ENCODE data around the gene ANKRD42.
"Not testable (repeated sequence)": the region's sequence is repeated elsewhere in the genome, so short reads cannot be mapped to it uniquely, and the experiment has no call there.

ANKRD42 gene

DNA sequence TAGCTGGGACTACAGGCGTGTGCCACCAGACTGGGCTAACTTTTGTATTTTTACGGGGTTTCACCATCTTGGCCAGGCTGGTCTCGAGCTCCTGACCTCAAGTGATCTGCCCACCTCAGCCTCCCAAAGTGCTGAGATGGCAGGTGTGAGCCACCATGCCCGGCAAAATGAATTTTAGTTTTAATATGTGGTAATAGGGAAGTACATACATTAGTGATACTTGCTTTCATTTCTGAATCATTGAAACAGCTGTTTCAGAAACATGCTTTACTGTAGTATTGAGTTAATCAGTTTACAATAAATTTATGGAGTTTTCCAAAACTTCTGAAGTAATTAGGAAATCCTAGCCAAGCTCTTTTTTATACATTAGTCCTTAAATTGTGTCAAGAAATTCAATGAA is 21.0 kb upstream of the ANKRD42 start:
- no peak for DNase-seq (ENCODE audit: low read depth in 1 of 2, low spot score in 1 of 2)

DNA sequence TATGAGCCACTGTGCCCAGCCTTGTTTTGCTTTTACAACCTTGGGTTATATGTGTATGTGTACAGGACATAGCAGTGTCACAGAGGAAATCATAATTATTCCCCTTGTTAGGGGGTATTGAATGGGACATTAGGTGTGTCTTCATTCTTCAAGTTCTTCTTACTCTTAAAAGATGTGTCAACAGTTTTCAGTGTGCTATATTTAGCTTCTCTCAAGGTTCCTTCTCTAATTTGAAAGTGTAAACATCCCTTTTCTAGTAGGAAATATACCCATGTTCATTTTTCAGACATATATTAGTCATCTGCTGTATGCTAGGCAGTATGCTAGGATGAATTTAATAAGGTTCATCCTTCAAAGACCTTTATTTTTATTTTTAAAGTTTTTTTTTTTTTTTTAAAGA is 19.5 kb upstream of the ANKRD42 start:
- DNase-seq (ENCODE audit: low read depth in 1 of 2, low spot score in 1 of 2) = no peak

DNA sequence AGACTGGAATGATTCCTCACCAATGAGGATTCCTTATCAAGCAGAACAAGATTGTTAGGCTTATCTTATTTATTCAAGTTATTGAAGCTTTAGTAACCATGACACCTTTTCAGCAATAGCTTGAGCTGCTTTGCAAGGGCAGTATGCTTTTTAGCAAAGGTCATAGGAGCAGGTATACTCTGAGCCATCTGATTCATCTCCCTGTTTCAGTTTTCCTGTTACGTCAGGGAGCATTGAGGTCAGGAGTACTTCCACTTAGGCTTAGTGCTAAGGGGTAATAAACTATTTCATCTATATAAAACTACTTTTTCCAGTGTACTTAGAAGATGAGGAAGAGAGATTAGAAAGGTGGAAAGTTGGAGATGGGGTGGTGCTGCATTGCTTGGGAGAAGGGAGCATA is 17.7 kb upstream of the ANKRD42 start:
- no peak for DNase-seq (ENCODE audit: low read depth in 1 of 2, low spot score in 1 of 2)

DNA sequence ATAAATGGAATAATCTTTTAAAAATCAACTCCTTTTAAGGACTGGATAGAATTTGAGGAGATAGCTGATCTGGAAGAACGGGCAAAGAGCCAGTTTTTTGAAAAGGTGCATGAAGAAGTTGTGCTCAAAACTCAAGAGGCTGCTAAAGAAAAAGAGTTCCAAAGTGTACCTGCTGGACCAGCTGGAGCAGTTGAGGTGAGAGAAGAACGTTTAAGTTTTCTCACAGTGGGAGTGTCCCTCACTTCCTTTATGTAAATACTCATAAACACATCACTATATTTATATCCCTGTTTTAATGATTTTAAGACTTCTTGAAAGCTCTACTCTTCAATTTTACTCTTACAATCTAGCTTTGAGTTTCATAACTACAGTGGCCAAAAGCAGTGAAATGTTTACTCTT is 11.7 kb upstream of the ANKRD42 start:
- no peak for DNase-seq (ENCODE audit: low read depth in 1 of 2, low spot score in 1 of 2)

DNA sequence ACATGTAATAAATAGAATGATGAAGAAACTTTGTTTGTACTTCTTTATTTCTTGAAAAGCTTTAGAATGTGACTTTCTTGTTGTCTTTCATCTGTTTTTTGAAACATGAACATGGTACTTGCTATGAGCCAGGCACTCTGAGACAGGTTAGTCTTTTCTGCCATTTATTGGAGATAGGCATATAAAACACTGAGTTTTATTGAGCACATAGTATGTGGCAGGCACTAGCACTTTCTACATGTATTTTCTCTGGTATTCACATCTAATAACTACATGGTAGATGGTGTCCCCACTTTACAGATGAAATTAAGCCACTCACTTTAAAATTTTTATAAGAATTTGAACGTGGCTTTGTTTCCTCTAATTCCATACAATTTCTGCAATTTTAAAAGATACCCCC is 7.7 kb upstream of the ANKRD42 start:
- DNase-seq (ENCODE audit: low read depth in 1 of 2, low spot score in 1 of 2) = no peak

DNA sequence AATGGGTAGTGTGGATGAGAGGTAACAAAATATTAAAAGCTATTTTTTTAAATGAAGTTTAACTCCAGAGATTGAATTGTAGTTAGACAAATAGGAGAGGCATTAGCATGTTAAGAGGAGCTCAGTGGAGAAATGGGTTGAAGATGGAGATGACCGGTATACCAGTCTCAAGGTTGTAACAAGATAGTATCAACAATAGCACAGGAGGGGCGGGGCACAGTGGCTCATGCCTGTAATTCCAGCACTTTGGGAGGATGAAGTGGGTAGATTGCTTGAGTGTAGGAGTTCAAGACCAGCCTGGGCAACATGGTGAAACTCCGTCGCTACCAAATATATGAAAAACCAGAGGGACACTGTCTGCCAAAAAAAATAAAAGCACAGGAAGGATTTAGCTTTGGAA is 6.0 kb upstream of the ANKRD42 start:
- DNase-seq (ENCODE audit: low read depth in 1 of 2, low spot score in 1 of 2) = no peak

DNA sequence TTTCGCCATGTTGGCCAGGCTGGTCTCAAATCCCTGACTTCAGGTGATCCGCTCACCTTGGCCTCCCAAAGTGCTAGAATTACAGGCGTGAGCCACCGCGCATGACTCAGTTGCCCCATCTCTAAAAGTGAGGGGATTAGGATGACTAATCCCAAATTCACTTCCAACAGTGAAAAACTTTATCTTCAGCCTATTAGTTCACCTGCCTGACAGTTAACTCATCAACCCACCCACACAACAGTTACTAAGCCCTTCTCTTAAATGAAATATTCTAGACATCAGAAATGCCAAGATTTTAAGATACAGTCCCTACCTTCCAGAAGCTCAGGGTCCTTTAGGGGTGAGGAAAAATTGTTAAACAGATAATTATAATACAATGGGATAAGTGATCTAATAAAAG is 2.0 kb upstream of the ANKRD42 start:
- no peak for DNase-seq (ENCODE audit: low read depth in 1 of 2, low spot score in 1 of 2)

DNA sequence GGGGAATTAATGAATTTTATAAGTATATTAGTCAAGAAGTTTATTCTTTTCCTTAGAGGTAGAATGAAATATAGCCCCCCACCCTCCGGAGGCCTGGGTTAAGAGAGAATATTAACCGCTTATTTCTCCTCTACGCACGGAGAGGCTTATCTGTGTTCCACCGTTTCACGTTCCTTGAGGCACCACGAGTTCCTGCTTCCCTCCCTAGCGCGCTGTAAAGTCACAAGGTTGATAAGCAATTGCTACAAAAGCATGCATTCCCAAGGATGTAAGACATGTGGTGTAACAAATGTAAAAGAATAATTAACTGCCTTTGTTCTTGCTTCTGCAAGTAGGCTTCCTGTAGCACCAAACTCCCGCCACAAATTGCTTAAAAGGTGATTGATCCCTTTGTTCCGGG is 1.5 kb upstream of the ANKRD42 start:
- DNase-seq (ENCODE audit: low read depth in 1 of 2, low spot score in 1 of 2) = no peak

DNA sequence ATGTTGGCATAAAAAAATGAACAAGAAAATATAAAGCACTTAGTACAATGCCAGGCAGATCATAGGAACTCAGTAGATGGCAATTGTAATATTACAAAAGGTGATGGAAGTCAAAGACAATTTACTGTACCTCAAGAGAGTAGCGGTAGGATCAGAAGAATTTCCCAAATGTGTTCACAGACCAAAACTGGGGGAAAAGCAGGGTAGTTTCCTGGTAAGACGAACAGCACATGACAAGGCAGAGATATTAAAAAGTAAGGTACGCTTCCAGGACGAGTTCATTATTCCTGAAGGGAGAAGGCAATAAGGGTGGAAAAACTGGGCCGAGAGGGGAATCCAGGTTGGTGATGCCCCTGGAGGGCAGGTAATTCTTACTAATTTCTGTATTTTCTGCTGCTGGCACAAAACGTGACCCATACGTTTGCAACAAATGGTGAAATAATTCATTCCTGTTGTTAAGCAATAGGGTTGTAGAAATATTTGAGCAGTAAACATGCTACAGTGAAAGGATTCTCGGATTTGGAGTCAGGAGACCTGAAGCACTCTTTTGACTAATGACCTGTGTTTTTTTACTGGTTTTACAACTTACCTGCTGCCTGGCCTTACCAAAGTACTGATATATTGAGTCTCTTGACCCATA is 786 bp upstream of the ANKRD42 start:
- no peak for DNase-seq (ENCODE audit: low read depth in 1 of 2, low spot score in 1 of 2)

DNA sequence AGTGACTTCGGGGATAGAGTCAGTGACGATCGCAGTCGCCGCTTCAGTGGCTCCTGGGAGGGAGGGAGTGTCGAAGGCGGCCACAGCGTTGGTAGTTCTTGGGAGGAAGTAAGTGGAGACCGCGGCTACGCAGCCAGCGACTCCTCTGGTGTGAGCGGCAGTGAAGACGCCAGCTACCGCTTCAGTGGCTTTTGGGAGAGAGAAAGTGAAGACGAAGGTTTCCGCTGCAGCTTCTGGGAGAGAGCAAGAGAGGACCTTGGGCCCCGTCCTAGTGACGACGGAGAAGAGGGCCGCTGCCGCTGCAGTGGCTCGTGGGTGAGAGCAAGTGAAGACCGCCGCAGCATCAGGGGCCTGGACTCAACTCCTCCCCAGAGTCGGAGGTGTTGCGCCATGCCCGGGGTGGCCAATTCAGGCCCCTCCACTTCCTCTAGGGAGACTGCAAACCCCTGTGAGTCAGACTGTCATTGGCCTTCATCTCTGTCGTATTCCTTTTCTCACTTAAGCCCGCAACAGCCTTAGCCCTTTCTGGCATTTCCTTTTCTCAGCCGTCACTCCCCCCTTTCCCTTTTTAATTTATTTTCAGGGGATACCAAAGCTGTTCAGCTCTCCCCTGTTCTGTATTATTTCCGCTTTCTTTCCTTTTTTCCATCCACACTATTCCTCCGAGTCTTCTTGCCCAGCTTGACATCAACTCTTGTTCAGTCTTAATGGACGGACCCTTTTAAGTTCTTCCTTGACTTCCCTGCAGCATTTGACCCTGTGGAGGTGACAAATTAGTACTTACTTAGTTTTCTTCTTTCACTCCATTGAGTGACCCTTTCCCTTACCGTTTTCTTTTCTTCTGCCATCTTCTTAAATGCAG is 1.0 kb downstream of the ANKRD42 start:
- DNase-seq (ENCODE audit: low read depth in 1 of 2, low spot score in 1 of 2) = peak in 1 of 2 donors; percentile 17

DNA sequence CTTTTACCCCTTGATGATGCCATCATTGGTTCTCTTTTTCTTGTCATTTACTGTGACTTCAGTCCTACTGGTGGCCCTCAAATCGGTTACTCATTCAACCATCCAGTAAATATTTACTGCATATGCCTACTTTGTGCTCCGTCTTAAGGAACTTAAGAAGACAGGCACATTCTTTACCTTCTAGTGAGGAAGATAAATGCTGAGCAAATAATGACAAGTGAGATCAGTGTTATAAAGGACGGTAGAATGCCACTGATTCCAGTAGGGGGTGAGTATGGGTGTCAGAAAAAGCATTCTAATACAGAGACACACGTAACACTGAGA is 1.6 kb downstream of the ANKRD42 start:
- DNase-seq (ENCODE audit: low read depth in 1 of 2, low spot score in 1 of 2) = no peak

DNA sequence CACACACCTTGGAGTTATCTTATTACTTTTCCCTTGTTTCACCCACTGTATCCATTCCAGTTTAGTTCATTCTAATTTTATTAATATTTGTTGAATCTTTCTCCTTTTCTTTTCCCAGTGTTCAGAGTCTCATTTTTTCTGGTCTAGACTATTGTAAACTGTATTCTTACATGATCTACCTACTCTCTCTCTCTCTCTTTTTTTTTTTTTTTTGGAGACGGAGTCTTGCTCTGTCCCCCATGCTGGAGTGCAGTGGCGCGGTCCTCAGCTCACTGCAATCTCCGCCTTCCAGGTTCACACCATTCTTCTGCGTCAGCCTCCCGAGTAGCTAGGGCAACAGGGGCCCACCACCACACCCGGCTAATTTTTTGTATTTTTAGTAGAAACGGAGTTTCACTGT is 2.1 kb downstream of the ANKRD42 start:
- DNase-seq (ENCODE audit: low read depth in 1 of 2, low spot score in 1 of 2) = no peak

DNA sequence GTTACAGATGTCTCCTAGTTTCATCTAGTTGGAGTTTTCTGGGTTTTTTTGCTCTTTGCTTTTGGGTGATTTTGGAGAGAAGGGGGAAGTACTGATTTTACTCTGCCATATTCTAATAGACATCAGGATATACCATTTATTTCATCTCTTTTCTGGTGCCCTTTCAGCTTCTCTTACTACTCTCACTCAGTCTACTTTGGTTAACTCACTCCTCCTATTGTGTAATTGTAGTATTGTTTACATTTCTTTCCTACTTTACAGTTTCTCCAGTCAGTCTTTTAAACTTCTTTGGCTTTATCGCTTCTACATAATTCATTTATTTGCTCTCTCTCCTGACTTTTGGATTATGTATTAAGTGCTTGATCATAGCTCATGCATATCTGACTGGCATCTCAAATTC is 6.5 kb downstream of the ANKRD42 start:
- DNase-seq (ENCODE audit: low read depth in 1 of 2, low spot score in 1 of 2) = no peak

DNA sequence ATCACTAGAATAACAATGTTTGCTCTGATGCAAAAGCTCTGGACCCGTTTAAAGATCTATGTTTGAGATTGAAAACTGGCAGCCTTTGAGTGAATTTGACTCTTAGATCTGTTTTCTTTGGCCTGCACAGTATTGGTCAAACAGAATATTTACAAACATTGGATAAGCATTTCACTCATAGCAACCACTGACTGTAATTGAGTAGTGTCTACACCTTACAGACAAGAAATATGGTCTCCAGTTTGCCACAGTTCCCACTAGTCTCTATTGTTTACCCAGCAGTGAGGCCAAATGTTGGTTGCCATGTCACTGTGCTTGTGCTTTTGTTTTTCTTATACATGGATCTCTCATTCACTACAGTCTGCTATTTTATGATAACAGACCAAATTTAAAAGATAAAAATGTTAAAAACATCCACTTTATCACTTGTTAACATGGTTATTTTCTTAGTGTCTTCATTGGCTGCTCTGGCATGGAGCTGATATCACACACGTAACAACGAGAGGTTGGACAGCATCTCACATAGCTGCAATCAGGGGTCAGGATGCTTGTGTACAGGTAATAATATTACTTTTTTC is 12.2 kb downstream of the ANKRD42 start:
- DNase-seq (ENCODE audit: low read depth in 1 of 2, low spot score in 1 of 2) = no peak

DNA sequence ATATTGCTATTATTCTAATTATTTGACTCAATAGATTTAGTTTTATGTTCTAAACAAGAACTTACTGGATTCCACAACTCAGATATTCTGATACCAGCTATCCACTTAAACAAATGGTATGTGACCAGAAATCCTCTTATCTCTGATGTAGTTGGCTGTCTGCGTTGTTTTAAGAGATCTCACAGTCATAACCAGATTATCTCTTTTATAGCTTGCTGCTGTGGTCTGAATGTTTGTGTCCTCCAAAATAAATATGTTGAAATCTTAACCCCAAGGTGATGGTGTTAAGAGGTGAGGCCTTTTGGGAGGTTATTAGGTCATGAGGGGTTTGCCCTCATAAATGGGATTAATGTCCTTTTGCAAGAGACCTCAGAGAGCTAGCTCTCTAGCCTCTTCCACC is 12.7 kb downstream of the ANKRD42 start:
- no peak for DNase-seq (ENCODE audit: low read depth in 1 of 2, low spot score in 1 of 2)

DNA sequence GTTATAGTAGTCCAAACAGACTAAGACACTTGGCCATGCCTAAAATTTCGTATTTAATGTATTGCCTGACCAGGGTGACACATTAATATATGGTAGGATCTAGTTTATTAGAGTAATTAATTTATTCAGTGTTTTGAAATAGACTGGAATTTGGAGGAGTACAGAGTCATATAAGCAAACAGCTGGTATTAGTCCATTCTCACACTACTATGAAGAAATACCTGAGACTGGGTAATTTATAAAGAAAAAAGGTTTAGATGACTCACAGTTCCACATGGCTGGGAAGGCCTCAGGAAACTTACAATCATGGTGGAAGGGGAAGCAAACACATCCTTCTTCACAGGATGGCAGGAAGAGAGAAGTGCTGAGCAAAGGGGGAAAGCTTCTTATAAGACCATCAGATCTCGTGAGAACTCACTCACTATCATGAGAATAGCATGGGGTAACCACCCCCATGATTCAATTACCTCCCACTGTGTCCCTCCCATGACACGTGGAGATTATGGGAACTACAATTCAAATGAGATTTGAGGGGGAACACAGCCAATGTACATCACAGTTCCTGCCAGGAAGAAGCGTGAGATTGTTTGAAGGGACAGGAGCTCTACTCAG is 13.4 kb downstream of the ANKRD42 start:
- DNase-seq (ENCODE audit: low read depth in 1 of 2, low spot score in 1 of 2) = not testable (repeated sequence)

DNA sequence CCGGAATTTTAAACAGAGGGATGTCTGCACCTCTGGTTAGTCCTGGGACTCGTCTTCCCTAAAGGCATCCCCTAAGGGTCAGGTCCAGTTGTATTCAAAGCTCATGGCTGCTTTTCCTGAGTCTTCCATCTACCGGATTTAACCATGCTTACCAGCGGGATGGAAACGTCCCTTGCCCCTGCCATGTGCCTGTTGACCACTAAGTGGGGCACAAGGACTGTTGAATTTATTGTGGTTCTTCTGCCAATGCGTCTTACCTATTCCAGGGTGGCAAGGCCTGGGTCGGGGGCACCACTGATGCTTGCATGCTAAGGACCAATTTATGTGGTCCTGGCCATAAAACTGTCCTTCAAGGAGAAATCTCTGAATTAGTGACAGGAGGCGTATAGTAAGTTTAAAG is 25.6 kb downstream of the ANKRD42 start:
- no peak for DNase-seq (ENCODE audit: low read depth in 1 of 2, low spot score in 1 of 2)

DNA sequence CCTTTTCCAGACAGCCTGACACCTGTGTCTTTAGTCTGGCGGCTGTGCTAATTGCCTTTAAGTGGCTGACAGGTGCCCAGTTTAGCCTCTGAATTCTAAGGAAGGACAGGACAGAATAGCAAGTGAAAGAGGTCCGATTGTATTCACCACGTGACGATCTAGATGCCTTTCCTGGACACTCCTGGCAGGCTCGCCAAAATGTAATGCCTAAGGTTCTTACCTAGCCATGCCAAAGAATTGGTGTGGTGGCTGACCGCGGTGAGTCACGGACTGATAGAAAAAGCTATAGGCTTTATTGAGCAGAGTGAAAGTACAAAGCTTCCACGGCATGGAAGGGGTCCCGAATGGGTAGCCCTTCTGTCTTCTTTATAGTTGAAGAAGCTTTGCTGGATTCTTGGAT is 26.7 kb downstream of the ANKRD42 start:
- DNase-seq (ENCODE audit: low read depth in 1 of 2, low spot score in 1 of 2) = no peak

DNA sequence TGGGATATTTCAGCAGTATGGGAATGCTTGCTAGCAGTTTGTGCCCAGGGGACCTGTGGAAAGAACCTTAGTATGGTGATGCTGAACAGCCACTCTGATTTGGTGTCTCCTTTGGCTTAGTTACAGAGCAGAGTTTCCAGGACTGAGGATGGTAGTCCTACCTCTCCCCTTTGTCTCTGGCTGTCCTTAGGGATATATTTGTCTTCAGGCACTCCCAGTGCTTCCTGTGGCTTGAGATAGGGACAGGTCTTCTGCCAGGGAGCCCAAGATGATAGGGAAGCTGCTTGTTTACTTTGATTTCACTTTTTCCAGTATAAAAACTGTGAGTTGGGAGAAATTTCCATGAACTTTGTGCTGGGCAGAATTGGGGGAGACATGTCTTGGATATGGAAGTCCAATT is 28.2 kb downstream of the ANKRD42 start:
- DNase-seq (ENCODE audit: low read depth in 1 of 2, low spot score in 1 of 2) = no peak

DNA sequence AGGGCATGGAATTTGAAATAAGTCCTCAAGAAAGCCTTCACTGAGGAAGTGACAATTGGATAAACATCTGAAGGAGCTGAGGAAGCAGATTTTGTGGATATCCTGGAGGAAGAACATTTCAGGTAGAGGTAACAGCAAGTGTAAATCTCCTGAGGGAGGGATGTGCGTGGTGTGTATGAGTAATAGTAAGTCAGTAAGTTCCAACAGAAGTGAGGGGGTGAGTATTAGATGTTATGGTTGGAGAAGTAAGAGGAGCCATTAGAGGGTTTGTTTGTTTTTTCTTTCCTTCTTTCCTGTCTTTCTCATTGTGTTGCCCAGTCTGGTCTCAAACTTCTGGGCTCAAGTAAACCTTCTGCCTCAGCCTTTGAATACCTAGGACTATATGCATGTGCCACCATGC is 29.0 kb downstream of the ANKRD42 start:
- no peak for DNase-seq (ENCODE audit: low read depth in 1 of 2, low spot score in 1 of 2)

DNA sequence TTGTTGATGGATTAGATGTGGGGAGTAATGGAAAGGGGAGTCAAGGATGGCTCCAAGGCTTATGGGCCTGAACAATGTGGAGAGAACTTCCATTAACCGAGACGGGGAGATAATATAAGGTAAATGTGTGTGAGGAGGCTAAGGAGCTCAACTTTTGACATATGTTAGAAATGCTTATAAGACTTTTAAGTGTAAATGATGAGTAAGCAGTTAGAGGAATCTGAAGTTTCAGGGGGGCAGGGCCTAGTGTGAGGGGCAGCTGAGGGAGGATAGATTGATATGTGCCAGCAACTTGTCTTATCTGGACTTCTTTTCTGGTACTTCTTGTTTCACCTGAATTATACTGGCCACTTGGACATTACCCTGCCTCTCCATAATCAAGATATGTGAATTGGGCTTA is 29.9 kb downstream of the ANKRD42 start:
- DNase-seq (ENCODE audit: low read depth in 1 of 2, low spot score in 1 of 2) = no peak

DNA sequence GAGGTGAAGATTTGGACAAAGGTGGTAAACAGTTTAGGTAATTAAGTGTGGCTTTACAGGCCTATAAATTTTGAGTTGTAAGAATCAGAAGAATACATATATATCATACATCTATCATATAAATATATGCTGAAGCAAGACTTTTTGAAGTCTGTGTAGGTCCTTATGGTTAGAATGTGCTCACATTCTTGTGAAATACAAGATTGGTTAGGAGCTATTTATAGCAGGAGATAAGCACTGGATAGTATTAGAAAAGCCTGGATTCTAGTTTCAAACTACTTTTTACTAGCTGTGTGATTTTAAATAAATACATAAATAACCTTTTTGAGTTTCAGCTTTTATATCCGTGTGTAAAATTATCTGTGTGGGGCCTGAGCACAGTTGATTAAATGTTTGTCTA is 42.3 kb downstream of the ANKRD42 start:
- DNase-seq (ENCODE audit: low read depth in 1 of 2, low spot score in 1 of 2) = no peak
